Measurements from ENCODE around the gene CFAP46.

DNA sequence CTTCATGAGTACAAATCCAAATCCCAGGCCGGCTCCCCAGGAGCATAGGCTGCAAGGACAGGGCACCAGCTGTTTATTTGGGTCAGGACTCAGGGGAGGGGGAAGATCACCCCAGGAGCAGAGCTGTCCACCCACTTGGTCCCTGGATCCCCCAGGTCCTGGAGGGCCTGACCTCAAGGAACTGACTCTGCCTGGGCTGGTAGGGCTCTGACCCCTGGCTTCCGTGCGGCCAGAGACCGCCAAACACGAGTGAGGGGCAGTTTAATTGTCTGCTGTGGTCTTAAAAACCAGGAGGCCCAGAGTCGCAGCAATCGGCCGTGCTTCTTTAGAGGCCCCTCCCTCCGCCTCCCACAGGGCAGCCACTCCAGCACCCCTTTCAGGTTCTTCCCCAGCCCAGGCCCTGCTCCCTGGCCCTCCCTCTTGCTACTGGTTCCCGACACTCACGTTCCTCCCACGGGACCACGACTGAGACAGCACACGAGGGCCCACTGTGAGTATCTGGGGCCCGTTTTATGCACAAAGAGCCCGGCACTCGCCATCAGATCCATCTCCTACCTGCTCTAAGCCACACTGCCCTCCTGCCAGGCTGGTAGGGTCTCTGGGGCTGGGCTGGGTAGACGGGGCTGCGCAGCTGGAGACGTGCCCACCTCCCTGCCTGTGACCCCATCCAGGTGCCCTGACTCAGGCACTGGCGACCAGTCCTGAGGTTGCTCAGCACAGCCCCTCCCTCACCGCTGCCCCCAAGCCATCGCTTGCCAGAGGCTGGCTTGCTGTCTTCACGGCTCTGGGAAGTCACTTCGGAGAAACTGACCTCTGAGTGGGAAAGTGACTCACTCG is 30.0 kb upstream of the CFAP46 start:
- TF ChIP-seq, protein P1, sequence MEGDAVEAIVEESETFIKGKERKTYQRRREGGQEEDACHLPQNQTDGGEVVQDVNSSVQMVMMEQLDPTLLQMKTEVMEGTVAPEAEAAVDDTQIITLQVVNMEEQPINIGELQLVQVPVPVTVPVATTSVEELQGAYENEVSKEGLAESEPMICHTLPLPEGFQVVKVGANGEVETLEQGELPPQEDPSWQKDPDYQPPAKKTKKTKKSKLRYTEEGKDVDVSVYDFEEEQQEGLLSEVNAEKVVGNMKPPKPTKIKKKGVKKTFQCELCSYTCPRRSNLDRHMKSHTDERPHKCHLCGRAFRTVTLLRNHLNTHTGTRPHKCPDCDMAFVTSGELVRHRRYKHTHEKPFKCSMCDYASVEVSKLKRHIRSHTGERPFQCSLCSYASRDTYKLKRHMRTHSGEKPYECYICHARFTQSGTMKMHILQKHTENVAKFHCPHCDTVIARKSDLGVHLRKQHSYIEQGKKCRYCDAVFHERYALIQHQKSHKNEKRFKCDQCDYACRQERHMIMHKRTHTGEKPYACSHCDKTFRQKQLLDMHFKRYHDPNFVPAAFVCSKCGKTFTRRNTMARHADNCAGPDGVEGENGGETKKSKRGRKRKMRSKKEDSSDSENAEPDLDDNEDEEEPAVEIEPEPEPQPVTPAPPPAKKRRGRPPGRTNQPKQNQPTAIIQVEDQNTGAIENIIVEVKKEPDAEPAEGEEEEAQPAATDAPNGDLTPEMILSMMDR (IDR thresholded peaks at IDR 0.05), result no peak
- TF ChIP-seq EZH2 (IDR thresholded peaks at IDR 0.05; ENCODE audit: borderline replicate concordance, insufficient read depth, low read depth, low read length, poor library complexity, severe bottlenecking), result no peak
